ENCODE data around the gene SCARF1.
A peak's percentile ranks its signal among the peaks of the same experiment; 100 is the strongest.

The SCARF1 gene

GRCh38 chr17:1628856-1629503, 16.6 kb downstream of the SCARF1 start:
- Histone ChIP-seq H3K4me1 (ENCODE audit: control insufficient read depth in 2 of 2, insufficient read depth in 1 of 2, low read depth in 1 of 2, low read length in 2 of 2) (peaks cover 11 to 27% of the 10 kb centered on the region in 2 donors), H3K36me3 (replicated peaks in 1 of 2; ENCODE audit: control insufficient read depth in 2 of 2, insufficient read depth in 2 of 2, low read length in 2 of 2) (peaks cover 0 to 34% of the 10 kb centered on the region in 2 donors), H3K4ac (ENCODE audit: low read length) (peak overlapping the region; percentile 79), H2AFZ (ENCODE audit: low read length) (peak overlapping the region; percentile 91), H3K4me3 (ENCODE audit: low read length in 2 of 2) (peak overlapping the region; percentile 88 to 100), H3K27ac (replicated peaks; ENCODE audit: low read length) (peak overlapping the region; percentile 91), H2BK5ac (ENCODE audit: low read length) (peak overlapping the region; percentile 91), H3K23ac (ENCODE audit: low read depth, low read length, poor library complexity) (peak overlapping the region; percentile 92), H3K9me3 (replicated peaks in 1 of 2; ENCODE audit: control insufficient read depth in 2 of 2, insufficient read depth in 1 of 2, low read depth in 1 of 2, low read length in 2 of 2) (no peaks in the 10 kb centered on the region), H3K14ac (ENCODE audit: low read length) (peak overlapping the region; percentile 72), H4K8ac (ENCODE audit: low read depth, low read length) (peak overlapping the region; percentile 49), H3K4me2 (ENCODE audit: insufficient read depth, low read length, poor library complexity, severe bottlenecking) (peak overlapping the region; percentile 96), H2AK5ac (ENCODE audit: low read depth, low read length) (peak overlapping the region; percentile 99), H3K18ac (ENCODE audit: low read length) (peak overlapping the region; percentile 98), H3K79me1 (ENCODE audit: low read depth, low read length) (no peaks in the 10 kb centered on the region), H3K9ac (ENCODE audit: low read depth, low read length, poor library complexity) (peak overlapping the region; percentile 96), H2BK15ac (ENCODE audit: low read length) (peak overlapping the region; percentile 74), H4K91ac (ENCODE audit: low read depth, low read length, poor library complexity) (peak overlapping the region; percentile 96), H2BK12ac (ENCODE audit: low read length) (no peak overlapping the region), H2BK120ac (ENCODE audit: low read depth, low read length) (peak overlapping the region; percentile 98), H3K27me3 (ENCODE audit: control insufficient read depth in 3 of 3, insufficient read depth in 3 of 3, low read depth in 1 of 3, low read length in 3 of 3) (peaks cover 0 to 11% (median 0%) of the 10 kb centered on the region in 3 experiments)
- no peak for DNase-seq (ENCODE audit: low spot score)
- WGBS, 2 donors (ENCODE audit: extremely low coverage in 2 of 2, insufficient read length in 2 of 2, insufficient replicate concordance in 1 of 2) = no CpG with 5 or more reads among the region's 77 CpGs

- Histone ChIP-seq H4K8ac (ENCODE audit: low read depth, low read length) (peak within 1 kb of the TSS; percentile 89), H3K4me3 (ENCODE audit: low read length in 2 of 2) (peak within 1 kb of the TSS; percentile 92 to 100), H3K27me3 (ENCODE audit: control insufficient read depth in 3 of 3, insufficient read depth in 3 of 3, low read depth in 1 of 3, low read length in 3 of 3) (peaks cover 0 to 11% (median 0%) of the 10 kb centered on the region in 3 experiments), H2BK120ac (ENCODE audit: low read depth, low read length) (peak within 1 kb of the TSS; percentile 98), H3K9ac (ENCODE audit: low read depth, low read length, poor library complexity) (peak within 1 kb of the TSS; percentile 99), H3K36me3 (replicated peaks in 1 of 2; ENCODE audit: control insufficient read depth in 2 of 2, insufficient read depth in 2 of 2, low read length in 2 of 2) (peaks cover 0 to 40% of the 10 kb centered on the region in 2 donors), H3K23ac (ENCODE audit: low read depth, low read length, poor library complexity) (peak within 1 kb of the TSS; percentile 98), H2BK15ac (ENCODE audit: low read length) (peak within 1 kb of the TSS; percentile 98), H3K4me2 (ENCODE audit: insufficient read depth, low read length, poor library complexity, severe bottlenecking) (peak within 1 kb of the TSS; percentile 96), H3K14ac (ENCODE audit: low read length) (peak within 1 kb of the TSS; percentile 100), H3K4me1 (ENCODE audit: control insufficient read depth in 2 of 2, insufficient read depth in 1 of 2, low read depth in 1 of 2, low read length in 2 of 2) (peaks cover 11 to 27% of the 10 kb centered on the region in 2 donors), H3K18ac (ENCODE audit: low read length) (peak within 1 kb of the TSS; percentile 99), H3K27ac (replicated peaks; ENCODE audit: low read length) (peak within 1 kb of the TSS; percentile 91), H3K79me1 (ENCODE audit: low read depth, low read length) (no peaks in the 10 kb centered on the region), H2AK5ac (ENCODE audit: low read depth, low read length) (peak within 1 kb of the TSS; percentile 99), H3K4ac (ENCODE audit: low read length) (peak within 1 kb of the TSS; percentile 79), H3K9me3 (replicated peaks in 1 of 2; ENCODE audit: control insufficient read depth in 2 of 2, insufficient read depth in 1 of 2, low read depth in 1 of 2, low read length in 2 of 2) (no peaks in the 10 kb centered on the region), H2AFZ (ENCODE audit: low read length) (peak within 1 kb of the TSS; percentile 91), H4K91ac (ENCODE audit: low read depth, low read length, poor library complexity) (peak within 1 kb of the TSS; percentile 96), H2BK5ac (ENCODE audit: low read length) (peak within 1 kb of the TSS; percentile 91), H2BK12ac (ENCODE audit: low read length) (peak within 1 kb of the TSS; percentile 30)
- no CpG with 5 or more reads among the region's 95 CpGs for WGBS, 2 donors (ENCODE audit: extremely low coverage in 2 of 2, insufficient read length in 2 of 2, insufficient replicate concordance in 1 of 2)
- DNase-seq (ENCODE audit: low spot score) = peak; percentile 98
Measured at GRCh38 chr17:1627982-1628855, 17.3 kb downstream of the SCARF1 start, which contains the start of gene SLC43A2. TSS of gene SLC43A2 (minus strand) at chr17:1628834. CDS start at chr17:1627874, 960 bp downstream.

GRCh38 chr17:1627182-1627981, 18.1 kb downstream of the SCARF1 start:
- Histone ChIP-seq H3K9me3 (replicated peaks in 1 of 2; ENCODE audit: control insufficient read depth in 2 of 2, insufficient read depth in 1 of 2, low read depth in 1 of 2, low read length in 2 of 2) (no peaks in the 10 kb centered on the region), H3K4ac (ENCODE audit: low read length) (no peak overlapping the region), H3K4me3 (ENCODE audit: low read length in 2 of 2) (peak overlapping the region; percentile 92 to 100), H3K36me3 (replicated peaks in 1 of 2; ENCODE audit: control insufficient read depth in 2 of 2, insufficient read depth in 2 of 2, low read length in 2 of 2) (peaks cover 0 to 44% of the 10 kb centered on the region in 2 donors), H2AFZ (ENCODE audit: low read length) (peak overlapping the region; percentile 89), H3K27me3 (ENCODE audit: control insufficient read depth in 3 of 3, insufficient read depth in 3 of 3, low read depth in 1 of 3, low read length in 3 of 3) (peaks cover 0 to 11% (median 0%) of the 10 kb centered on the region in 3 experiments), H3K4me1 (ENCODE audit: control insufficient read depth in 2 of 2, insufficient read depth in 1 of 2, low read depth in 1 of 2, low read length in 2 of 2) (peaks cover 11 to 27% of the 10 kb centered on the region in 2 donors), H3K4me2 (ENCODE audit: insufficient read depth, low read length, poor library complexity, severe bottlenecking) (peak overlapping the region; percentile 95), H3K79me1 (ENCODE audit: low read depth, low read length) (no peaks in the 10 kb centered on the region), H2BK15ac (ENCODE audit: low read length) (peak overlapping the region; percentile 98), H2BK5ac (ENCODE audit: low read length) (no peak overlapping the region), H3K18ac (ENCODE audit: low read length) (peak overlapping the region; percentile 99), H4K91ac (ENCODE audit: low read depth, low read length, poor library complexity) (no peak overlapping the region), H4K8ac (ENCODE audit: low read depth, low read length) (no peak overlapping the region), H2AK5ac (ENCODE audit: low read depth, low read length) (peak overlapping the region; percentile 98), H2BK120ac (ENCODE audit: low read depth, low read length) (peak overlapping the region; percentile 35), H3K14ac (ENCODE audit: low read length) (peak overlapping the region; percentile 100), H3K27ac (replicated peaks; ENCODE audit: low read length) (no peak overlapping the region), H3K23ac (ENCODE audit: low read depth, low read length, poor library complexity) (peak overlapping the region; percentile 98), H3K9ac (ENCODE audit: low read depth, low read length, poor library complexity) (peak overlapping the region; percentile 99), H2BK12ac (ENCODE audit: low read length) (no peak overlapping the region)
- DNase-seq (ENCODE audit: low spot score) = no peak
- WGBS, 2 donors (ENCODE audit: extremely low coverage in 2 of 2, insufficient read length in 2 of 2, insufficient replicate concordance in 1 of 2) = no CpG with 5 or more reads among the region's 39 CpGs

Data from neuronal stem cell (in vitro differentiated cells).